GM18505 (cell line): ENCODE data around the gene NHS.

ENCODE experiments used
- ATAC-seq: cut with Tn5 transposase; IDR thresholded peaks from one replicate; pipeline ENCODE4 v1.9.1; 2021; ENCODE audit not compliant: unreplicated experiment
- POLR2A ChIP-seq: IDR thresholded peaks from 4 replicates; pipeline ENCODE4 v1.6.1; 2011; ENCODE audit warnings: borderline replicate concordance; ENCODE audit not compliant: insufficient read depth, insufficient read length; ENCODE audit errors: extremely low read depth

NHS gene

DNA sequence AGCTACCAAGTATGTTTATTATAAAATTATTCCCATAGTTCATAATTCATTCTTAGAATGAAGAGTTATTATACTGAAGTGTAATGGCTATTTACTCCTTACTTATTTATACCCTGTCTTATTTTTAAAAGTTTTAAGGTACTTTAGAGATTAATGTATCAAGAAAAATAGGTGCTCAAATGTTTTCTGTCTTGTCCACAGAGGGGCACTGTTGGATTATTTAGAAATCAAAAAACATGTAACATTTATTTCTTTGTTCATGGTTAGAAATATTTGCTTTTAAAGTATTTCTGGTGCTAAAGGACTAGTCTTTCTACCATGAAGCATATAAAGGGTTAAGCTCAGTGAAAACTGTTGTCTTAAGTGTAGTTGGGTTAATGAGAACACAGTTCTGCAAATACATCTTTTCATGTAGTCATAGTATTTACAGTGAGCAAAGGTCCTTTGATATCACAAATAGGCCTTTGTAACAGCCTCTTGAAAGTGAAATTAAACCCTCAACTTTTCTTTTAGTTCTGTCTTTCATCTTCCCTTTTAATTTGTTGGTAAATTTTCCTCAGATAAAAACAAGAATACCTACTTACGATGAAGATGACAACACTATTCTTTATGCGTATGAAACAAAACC is 370.0 kb downstream of the NHS start:
- ATAC-seq: no peak
- no peak for TF ChIP-seq POLR2A

DNA sequence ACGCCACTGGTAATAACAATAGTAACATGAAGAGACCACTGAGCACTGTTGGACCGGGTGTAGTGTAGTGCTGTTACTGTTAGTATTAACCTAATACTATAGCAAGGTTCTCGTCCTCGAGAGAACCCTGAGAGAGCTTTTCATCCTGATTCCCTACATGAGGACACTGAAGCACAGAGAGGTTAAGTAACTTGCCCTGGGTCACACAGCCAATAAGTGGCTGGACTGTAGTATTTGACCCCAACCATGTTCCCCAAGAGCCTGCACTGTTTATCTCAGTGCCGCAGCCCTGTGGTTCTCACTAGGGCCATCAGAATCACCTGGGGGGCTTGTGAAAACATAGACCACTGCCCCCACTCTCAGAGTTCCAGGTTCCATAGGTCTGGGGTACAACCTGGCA is 372.7 kb downstream of the NHS start:
- no peak for TF ChIP-seq POLR2A
- no peak for ATAC-seq

DNA sequence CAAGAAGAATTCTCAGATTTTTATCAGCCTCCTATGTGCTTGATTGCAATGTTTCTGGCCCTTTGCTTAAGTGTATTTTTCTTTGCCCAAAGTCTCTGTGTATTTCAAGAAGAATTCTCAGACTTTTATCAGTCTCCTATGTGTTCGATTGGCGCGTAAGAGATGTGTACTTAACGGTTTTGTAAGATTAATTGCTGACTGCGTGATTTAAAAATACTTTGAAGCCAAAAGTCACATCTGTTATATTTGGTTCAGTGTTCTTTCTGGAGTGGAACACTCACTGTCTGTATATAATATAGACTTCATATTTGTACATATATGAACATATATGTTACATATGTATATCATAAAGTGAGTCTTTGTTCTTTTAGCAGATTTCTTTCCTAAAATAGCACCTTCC is 373.7 kb downstream of the NHS start:
- no peak for TF ChIP-seq POLR2A
- no peak for ATAC-seq

DNA sequence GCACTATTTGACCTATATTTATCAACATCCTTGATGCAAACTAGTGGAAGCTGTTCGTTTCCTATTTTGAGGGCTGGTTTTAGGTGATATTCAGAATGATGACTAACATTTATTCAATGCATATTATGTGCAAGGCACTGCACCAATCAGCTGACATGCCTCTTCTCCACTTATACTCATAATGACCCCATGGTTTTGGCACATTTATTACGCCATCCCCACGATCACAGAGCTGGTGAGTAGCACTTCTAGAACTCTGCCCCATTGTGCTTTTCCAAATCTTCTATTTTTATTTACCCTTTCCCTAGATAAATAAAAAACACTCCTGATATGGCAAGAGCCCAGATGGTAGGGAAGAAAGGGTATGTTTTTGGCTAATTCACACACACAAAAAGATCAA is 375.4 kb downstream of the NHS start:
- no peak for TF ChIP-seq POLR2A
- ATAC-seq: no peak

DNA sequence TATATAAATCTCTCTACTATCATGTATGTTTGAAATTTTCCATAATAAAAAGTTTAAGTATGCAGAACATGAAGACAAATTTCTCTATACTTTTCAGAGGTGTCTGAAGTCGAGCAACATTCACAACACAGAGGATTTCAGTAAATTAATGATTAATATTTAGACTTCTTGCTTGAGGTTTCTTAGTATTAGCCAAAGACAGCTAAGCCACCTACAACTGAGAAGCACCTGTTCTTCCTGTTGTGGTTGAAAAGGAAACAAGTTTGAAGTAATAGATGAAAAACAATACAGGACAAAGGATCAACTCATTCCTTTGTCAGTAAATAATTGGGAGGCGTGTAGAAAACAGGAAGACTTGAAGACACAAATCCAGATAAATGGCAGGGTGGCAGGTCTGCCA is 383.4 kb downstream of the NHS start:
- TF ChIP-seq POLR2A: no peak
- no peak for ATAC-seq

DNA sequence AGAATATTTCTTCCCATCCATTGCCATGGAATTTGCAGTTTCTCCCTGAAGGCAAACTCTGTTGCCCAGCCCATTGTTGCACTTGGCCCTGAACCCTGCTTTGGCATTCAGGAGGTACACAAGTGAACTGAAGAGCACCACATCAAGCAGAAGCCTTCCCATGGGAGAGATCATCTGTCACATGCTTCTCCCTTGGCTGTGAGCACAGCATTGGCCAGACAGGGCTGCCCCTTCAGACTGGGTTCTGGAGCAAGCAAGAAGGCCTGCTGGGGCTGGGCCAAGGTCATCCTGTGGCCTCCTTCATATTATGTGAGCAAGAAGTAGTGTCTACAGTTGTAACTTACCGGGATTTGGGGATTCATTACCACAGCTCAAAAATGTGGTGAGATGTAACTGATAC is 385.0 kb downstream of the NHS start:
- no peak for TF ChIP-seq POLR2A
- no peak for ATAC-seq

DNA sequence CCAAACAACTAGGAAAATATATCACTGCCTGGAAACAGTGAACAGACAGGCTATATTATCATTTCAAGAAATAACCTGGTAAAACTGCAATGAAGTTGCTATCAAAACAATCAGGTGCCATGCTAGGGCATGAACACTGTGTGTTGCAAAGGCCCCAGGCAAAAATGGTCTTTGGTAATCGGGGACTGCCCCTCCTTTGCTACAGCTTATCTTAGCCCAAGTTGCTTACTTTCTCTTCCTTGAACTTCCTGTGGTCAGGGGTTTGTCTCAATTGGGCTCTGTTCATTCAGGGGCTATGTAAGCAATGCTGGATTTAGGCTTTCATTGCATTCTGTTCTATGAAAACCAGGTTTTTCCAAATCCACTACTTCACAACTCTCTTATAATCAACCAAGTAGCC is 392.7 kb downstream of the NHS start:
- no peak for ATAC-seq
- TF ChIP-seq POLR2A: no peak

DNA sequence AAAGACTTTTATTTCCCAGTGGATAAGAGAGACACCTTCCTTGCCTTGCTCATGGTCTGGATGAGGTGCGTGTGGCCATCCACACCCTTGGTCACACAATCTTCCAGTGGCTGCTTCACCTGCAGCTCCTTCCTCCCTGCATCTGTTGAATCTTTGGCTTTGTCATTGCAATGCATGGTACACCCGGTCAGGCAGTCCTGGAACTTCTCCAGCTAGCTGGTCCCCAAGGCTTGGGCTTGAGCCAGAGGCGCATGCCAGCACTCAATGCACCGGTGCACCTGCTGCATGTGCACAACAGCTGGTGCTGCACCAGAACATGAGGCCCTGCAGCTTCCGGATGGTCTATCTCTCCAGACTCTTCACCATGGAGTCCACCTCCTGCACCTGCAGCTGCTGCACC is 394.0 kb downstream of the NHS start:
- no peak for ATAC-seq
- TF ChIP-seq POLR2A: no peak

DNA sequence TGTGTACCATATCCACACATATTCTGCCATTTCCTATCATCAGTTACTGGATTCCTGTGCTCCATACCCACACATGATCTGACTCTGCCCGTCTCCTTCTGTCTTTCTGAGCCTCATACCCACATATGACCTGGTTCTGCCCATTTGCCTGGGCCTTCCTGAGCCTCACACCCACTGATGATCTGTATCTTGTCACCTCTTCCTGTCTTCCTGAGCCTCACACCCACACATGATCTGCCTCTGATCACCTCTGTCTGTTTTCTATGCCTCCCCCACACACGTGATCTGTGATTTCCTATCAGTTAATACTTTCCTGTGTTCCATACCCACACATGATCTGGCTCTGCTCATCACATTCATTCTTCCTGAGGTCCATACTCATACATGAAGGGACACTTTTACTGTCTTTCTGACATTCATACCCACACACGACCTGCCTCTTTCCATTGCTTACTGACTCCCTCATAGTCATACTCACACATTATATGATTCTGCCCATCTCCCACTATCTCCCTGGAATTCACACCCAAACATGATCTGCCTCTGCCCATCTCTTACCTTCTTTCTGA is 394.8 kb downstream of the NHS start:
- ATAC-seq: no peak
- TF ChIP-seq POLR2A: no peak

DNA sequence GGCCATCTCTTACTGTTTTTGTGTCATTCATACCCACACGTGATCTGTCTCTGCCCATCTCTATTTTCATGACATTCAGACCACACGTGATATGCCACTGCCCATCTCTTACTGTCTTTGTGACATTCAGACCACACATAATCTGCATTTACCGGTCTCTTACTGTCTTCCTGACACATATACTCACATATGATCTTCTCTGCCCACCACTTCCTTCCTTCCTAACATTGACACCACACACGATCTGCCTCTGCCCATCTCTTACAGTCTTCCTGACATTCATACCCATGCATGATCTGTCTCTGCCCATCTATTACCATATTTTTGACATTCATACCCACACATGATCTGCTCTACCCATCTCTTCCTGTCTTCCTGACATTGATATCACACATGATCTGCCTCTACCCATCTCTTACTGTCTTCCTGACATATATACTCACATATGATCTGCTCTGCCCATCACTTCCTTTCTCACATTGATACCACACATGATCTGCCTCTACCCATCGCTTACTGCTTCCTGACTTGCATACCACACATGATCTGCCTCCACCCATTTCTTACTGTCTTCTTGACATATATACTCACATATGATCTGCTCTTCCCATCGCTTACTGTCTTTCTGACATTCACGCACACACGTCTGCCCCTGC is 398.3 kb downstream of the NHS start:
- TF ChIP-seq POLR2A: no peak
- ATAC-seq: no peak

DNA sequence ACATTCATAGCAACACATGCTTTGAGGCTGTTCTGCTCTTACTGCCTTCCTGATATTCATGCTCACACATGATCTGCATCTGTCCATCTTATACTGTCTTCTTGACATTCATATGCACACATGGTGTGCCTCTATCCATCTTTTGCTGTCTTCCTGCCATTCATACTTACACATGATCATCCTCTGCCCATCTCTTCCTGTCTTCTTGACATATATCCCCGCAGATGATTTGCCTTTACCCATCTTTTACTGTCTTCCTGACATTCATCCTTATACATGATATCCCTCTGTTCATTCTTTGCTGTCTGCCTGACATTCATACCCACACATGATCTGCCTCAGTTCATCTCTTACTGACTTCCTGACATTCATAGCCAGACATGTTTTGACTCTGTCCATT is 399.1 kb downstream of the NHS start:
- ATAC-seq: no peak
- no peak for TF ChIP-seq POLR2A

DNA sequence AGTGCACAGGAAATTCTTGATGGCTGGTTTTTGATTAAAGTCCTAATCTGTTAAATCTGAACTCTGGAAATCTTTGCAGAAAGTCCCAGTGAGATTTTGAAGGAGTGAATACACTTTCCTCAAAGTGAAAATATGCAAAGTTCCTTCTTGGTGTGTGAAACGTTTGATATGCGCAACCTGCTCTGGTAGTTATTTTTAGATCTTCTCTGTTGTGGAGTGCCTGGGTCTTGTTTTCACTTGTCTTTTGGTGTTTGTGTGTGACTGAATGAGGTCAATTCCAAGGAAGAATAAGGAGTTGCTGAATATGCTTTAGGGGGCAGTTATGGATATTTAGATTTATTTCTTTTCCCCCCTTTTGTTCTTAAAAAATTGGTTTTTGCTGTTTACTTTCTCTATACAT is 404.0 kb downstream of the NHS start:
- no peak for ATAC-seq
- TF ChIP-seq POLR2A: no peak

DNA sequence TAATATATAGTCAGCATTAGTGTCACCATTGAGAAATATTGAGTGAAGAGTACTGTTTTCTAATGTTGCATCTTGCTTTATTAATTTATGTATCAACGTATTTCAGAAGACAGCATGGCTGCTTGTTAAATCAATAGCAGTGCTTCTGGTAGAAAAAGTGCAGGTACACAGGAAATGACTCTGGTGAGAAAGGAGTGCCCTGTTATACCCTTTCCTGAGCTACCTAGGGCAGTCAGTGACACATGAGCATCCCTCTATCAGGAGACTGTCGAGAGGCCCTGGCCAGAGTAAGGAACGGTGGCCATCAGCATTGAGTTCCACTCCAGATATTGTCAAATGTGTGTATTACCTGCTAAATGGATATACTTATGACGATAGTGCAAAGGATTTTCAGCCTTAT is 404.4 kb downstream of the NHS start:
- no peak for ATAC-seq
- TF ChIP-seq POLR2A: no peak
